Keratinocyte (primary cell): ENCODE results near the gene PRSS53. TPM values are rescaled to one million over a fixed set of nuclear protein-coding genes. Genes with fewer than 3 reads are reported as not detected.

Experiments used
- DNase-seq: peaks from one replicate; pipeline ENCODE4 v3.0.0-alpha.2; 2011; ENCODE audit warnings: low read depth, missing footprints, low spot score
- FAIRE-seq: peaks from 2 replicates; lab custom pipeline; 2011; peaks lifted over from hg19 to GRCh38; lab: Jason Lieb, UNC
- H2AFZ ChIP-seq: 2 replicates; pipeline ENCODE4 v1.6.0; 2012; ENCODE audit warnings: low read length, control low read depth, inconsistent platforms; ENCODE audit not compliant: control insufficient read depth
- H3K27ac ChIP-seq: 2 replicates; pipeline ENCODE4 v1.5.1; 2011; ENCODE audit warnings: low read length; ENCODE audit not compliant: control insufficient read depth, insufficient read depth
- H3K27me3 ChIP-seq: 3 replicates; pipeline ENCODE4 v1.6.0; 2011; ENCODE audit warnings: low read length; ENCODE audit not compliant: control insufficient read depth, insufficient read depth; ENCODE audit errors: extremely low read depth
- H3K36me3 ChIP-seq, 2 experiments: 2 replicates in 1 of 2; 3 replicates in 1 of 2; pipeline ENCODE4 v1.5.1; 2011; ENCODE audit warnings: low read length in 2 of 2, mild to moderate bottlenecking in 1 of 2; ENCODE audit not compliant: control insufficient read depth in 2 of 2, insufficient read depth in 2 of 2; ENCODE audit errors: extremely low read depth in 1 of 2
- H3K4me1 ChIP-seq: 3 replicates; pipeline ENCODE4 v1.5.1; 2011; ENCODE audit warnings: low read length; ENCODE audit not compliant: control insufficient read depth, insufficient read depth; ENCODE audit errors: extremely low read depth
- H3K4me2 ChIP-seq: 3 replicates; pipeline ENCODE4 v1.6.0; 2011; ENCODE audit warnings: low read depth, low read length; ENCODE audit not compliant: control insufficient read depth, insufficient read depth; ENCODE audit errors: extremely low read depth
- H3K4me3 ChIP-seq, 3 experiments: fragments of 200-600 bp in 1 of 3; sonication (generic) in 1 of 3; 2 replicates in 2 of 3; 3 replicates in 1 of 3; pipeline ENCODE4 v1.5.1; 2011 to 2016; ENCODE audit warnings: low read length in 3 of 3, mild to moderate bottlenecking in 3 of 3, control low read depth in 2 of 3, inconsistent platforms in 1 of 3, low read depth in 1 of 3, mixed read lengths in 1 of 3, mixed run types in 1 of 3, moderate library complexity in 1 of 3; ENCODE audit not compliant: control insufficient read depth in 2 of 3, insufficient read depth in 2 of 3; ENCODE audit errors: extremely low read depth in 1 of 3
- H3K79me2 ChIP-seq: 2 replicates; pipeline ENCODE4 v1.6.0; 2012; ENCODE audit warnings: low read length; ENCODE audit not compliant: control insufficient read depth, insufficient read depth
- H3K9ac ChIP-seq: 3 replicates; pipeline ENCODE4 v1.6.0; 2011; ENCODE audit warnings: low read length; ENCODE audit not compliant: control insufficient read depth, insufficient read depth; ENCODE audit errors: extremely low read depth
- H3K9me1 ChIP-seq: 3 replicates; pipeline ENCODE4 v1.6.0; 2011; ENCODE audit warnings: low read length; ENCODE audit not compliant: control insufficient read depth, insufficient read depth; ENCODE audit errors: extremely low read depth
- H3K9me3 ChIP-seq: 2 replicates; pipeline ENCODE4 v1.5.1; 2012; ENCODE audit warnings: low read depth, low read length; ENCODE audit not compliant: control insufficient read depth
- H4K20me1 ChIP-seq: 3 replicates; pipeline ENCODE4 v1.6.0; 2011; ENCODE audit warnings: low read length; ENCODE audit not compliant: control insufficient read depth, insufficient read depth; ENCODE audit errors: extremely low read depth
- EZH2 ChIP-seq: IDR thresholded peaks from one replicate; pipeline ENCODE4 v1.6.1; 2012; ENCODE audit warnings: inconsistent platforms, mild to moderate bottlenecking, low read length, moderate library complexity
- dilution Hi-C: fragments of 300-500 bp; cut with MboI; formaldehyde crosslinking; loops from one replicate; pipeline ENCODE4 v1.7.0; 2020; ENCODE audit warnings: low sequenced_read_pairs; ENCODE audit not compliant: extremely low pct_ligation_motif_present
- polyA plus RNA-seq, 5 experiments: library from polyadenylated mRNA; depleted of rRNA in 3 of 5; stranded (reverse) in 3 of 5; stranded (forward) in 1 of 5; unstranded in 1 of 5; fragments of >200 nt; gene quantifications; 1 replicate in 1 of 5; 2 replicates in 3 of 5; 3 replicates in 1 of 5; pipeline versions ENCODE4 v1.2.1 to v1.2.3, GENCODE V29; 2011 to 2012; ENCODE audit warnings: missing spikeins in 2 of 5, low read depth in 1 of 5, low replicate concordance in 1 of 5
- TF ChIP-seq, protein P1 (sequence below), 3 experiments: IDR thresholded peaks in 1 of 3; conservative IDR thresholded peaks in 1 of 3; optimal IDR thresholded peaks in 1 of 3; 2 replicates in 2 of 3; 3 replicates in 1 of 3; pipeline versions ENCODE3 to v1.5.1; 2011; ENCODE audit warnings: low read length in 3 of 3, mild to moderate bottlenecking in 3 of 3, moderate library complexity in 2 of 3, control low read depth in 1 of 3, inconsistent platforms in 1 of 3; ENCODE audit not compliant: insufficient read depth in 2 of 3; ENCODE audit errors: extremely low read depth in 1 of 3

PRSS53 gene
- polyA plus RNA-seq, 1 donor (not counting 4 experiments of a cell fraction or from before 2014, with no cell fraction given): 0.50 TPM

DNA sequence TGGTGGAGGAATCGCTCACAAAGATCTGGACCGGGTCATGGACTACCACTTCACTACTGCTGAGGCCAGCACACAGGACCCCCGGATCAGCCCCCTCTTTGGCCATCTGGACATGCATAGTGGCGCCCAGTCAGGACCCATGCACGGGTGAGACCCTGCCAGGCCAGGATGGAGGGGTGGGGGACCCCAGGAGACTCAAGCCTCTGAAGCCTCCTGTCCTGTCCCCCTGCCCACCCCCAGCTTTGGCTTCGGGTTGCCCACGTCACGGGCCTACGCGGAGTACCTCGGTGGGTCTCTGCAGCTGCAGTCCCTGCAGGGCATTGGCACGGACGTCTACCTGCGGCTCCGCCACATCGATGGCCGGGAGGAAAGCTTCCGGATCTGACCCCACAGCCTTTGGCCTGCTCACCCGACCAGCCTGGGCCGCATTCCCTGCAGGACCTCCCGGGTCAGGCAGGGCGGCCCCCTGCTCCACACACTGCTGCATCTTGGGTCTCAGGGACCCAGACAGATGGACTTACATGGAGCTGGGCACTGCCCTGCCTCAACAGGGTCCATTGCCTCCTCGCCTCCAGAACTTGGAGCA, 23.2 kb upstream of the PRSS53 start:
- Histone ChIP-seq H3K9me3 (no peaks in the 10 kb centered on the region), H2AFZ (no peak overlapping the region), H4K20me1 (no peaks in the 10 kb centered on the region), H3K4me3 (no peak overlapping the region), H3K9me1 (no peaks in the 10 kb centered on the region), H3K79me2 (peaks cover 21% of the 10 kb centered on the region), H3K9ac (no peak overlapping the region), H3K4me1 (peaks cover 8% of the 10 kb centered on the region), H3K4me2 (no peak overlapping the region), H3K27me3 (no peaks in the 10 kb centered on the region), H3K36me3 (peaks cover 18 to 24% of the 10 kb centered on the region in 2 experiments), H3K27ac (no peak overlapping the region)
- TF ChIP-seq EZH2: no peak
- TF ChIP-seq, protein P1, sequence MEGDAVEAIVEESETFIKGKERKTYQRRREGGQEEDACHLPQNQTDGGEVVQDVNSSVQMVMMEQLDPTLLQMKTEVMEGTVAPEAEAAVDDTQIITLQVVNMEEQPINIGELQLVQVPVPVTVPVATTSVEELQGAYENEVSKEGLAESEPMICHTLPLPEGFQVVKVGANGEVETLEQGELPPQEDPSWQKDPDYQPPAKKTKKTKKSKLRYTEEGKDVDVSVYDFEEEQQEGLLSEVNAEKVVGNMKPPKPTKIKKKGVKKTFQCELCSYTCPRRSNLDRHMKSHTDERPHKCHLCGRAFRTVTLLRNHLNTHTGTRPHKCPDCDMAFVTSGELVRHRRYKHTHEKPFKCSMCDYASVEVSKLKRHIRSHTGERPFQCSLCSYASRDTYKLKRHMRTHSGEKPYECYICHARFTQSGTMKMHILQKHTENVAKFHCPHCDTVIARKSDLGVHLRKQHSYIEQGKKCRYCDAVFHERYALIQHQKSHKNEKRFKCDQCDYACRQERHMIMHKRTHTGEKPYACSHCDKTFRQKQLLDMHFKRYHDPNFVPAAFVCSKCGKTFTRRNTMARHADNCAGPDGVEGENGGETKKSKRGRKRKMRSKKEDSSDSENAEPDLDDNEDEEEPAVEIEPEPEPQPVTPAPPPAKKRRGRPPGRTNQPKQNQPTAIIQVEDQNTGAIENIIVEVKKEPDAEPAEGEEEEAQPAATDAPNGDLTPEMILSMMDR (optimal IDR thresholded peaks at IDR 0.05 in 1 of 3, IDR thresholded peaks at IDR 0.05 in 1 of 3, conservative IDR thresholded peaks at IDR 0.05 in 1 of 3; ENCODE audit: extremely low read depth in 1 of 3, insufficient read depth in 2 of 3, low read length in 3 of 3): no peak
- no peak for DNase-seq
- FAIRE-seq: no peak
- dilution Hi-C loops: no loop called here

DNA sequence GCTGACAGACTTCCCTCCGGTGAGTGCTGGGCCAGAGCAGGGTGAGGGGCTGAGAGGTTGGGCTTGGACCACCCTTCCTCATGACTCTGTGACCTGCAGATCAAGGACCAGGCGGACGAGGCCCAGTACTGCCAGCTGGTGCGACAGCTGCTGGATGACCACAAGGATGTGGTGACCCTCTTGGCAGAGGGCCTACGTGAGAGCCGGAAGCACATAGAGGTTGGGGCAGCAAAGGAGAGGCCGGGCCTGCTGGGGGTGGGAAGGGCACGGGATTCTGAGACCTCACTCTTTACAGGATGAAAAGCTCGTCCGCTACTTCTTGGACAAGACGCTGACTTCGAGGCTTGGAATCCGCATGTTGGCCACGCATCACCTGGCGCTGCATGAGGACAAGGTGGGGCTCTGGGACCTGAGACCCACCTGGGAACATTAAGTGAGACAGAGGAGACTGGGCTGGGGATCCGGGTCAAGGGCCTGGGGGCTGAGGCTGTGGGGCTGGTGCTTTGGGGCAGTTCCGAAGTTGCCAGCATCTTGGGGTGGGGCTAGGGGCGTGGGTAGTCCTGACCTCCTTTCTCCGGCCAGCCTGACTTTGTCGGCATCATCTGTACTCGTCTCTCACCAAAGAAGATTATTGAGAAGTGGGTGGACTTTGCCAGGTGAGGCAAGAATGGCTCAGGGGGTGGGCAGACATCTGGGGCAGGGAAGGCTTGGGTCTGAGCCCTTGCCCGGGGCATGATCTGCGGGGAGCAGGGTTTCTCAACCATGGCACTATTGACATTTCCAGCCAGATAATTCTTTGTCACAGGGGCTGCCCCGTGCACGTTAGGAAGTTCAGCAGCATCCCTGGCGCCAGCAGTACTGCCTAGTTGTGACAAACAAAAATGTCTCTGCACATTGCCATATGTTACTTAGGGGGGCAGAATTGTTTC, 21.6 kb upstream of the PRSS53 start:
- Histone ChIP-seq H3K9ac (no peak overlapping the region), H3K4me1 (peaks cover 8% of the 10 kb centered on the region), H3K4me3 (no peak overlapping the region)

More for the DNA sequence above, 21.6 kb upstream of the PRSS53 start:
- Histone ChIP-seq H3K36me3 (peaks cover 18 to 24% of the 10 kb centered on the region in 2 experiments), H3K4me2 (no peak overlapping the region), H2AFZ (no peak overlapping the region), H3K27me3 (no peaks in the 10 kb centered on the region), H3K9me1 (no peaks in the 10 kb centered on the region), H3K9me3 (no peaks in the 10 kb centered on the region), H3K79me2 (peaks cover 17% of the 10 kb centered on the region), H3K27ac (no peak overlapping the region), H4K20me1 (no peaks in the 10 kb centered on the region)
- FAIRE-seq (no peak), DNase-seq (no peak)
- no peak for TF ChIP-seq EZH2
- TF ChIP-seq, protein P1 (optimal IDR thresholded peaks at IDR 0.05 in 1 of 3, IDR thresholded peaks at IDR 0.05 in 1 of 3, conservative IDR thresholded peaks at IDR 0.05 in 1 of 3; ENCODE audit: extremely low read depth in 1 of 3, insufficient read depth in 2 of 3, low read length in 3 of 3): no peak
- dilution Hi-C loops: no loop called here
